Superior temporal gyrus (tissue), 1 donor: Measurements from ENCODE around the gene SLC35F6.

ENCODE experiments used
- DNase-seq: peaks from one replicate; pipeline ENCODE4 v3.0.0-alpha.2; 2016; ENCODE audit errors: extremely low spot score

The SLC35F6 gene, protein sequence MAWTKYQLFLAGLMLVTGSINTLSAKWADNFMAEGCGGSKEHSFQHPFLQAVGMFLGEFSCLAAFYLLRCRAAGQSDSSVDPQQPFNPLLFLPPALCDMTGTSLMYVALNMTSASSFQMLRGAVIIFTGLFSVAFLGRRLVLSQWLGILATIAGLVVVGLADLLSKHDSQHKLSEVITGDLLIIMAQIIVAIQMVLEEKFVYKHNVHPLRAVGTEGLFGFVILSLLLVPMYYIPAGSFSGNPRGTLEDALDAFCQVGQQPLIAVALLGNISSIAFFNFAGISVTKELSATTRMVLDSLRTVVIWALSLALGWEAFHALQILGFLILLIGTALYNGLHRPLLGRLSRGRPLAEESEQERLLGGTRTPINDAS

DNA sequence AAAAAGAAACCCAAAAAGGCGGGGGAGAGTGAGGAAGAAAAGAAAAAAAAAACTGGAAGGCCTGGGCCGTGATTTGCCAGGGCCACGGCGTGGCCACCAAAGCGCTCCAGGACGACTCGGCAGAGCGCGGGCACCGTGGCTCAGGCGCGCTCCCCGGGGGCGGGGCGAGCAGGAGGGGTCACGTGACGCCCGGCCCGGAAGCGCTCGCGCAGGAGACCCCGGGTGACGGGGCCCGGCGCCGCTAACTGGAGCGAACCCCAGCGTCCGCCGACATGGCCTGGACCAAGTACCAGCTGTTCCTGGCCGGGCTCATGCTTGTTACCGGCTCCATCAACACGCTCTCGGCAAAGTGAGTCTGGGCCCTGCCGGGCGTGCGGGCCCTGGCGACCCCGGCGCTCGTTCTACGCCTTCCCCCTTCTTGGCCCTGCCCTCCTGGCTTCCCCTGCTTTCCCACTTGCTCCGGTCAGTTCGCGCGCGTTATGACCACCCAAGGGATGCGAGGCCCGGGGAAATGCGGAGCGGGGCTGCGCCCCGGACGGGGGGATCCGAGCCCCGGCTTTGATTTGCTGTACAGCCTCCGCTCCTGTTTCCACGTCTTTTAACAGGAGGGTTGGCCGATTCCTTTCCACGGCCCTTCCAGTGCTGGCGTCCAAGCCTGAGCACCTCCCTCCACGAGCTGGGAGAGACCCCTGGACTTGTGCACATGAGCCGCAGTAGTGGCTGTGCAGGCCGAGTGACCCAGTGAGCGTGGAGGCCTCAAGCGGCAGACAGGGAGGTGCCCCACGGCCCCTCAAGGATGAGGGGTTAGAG, at the start of gene SLC35F6:
TSS of gene SLC35F6 (plus strand) at position 207 of the 810 bp plus-strand sequence. CDS start at position 273, 66 bp downstream.
- DNase-seq: peak; percentile 84

DNA sequence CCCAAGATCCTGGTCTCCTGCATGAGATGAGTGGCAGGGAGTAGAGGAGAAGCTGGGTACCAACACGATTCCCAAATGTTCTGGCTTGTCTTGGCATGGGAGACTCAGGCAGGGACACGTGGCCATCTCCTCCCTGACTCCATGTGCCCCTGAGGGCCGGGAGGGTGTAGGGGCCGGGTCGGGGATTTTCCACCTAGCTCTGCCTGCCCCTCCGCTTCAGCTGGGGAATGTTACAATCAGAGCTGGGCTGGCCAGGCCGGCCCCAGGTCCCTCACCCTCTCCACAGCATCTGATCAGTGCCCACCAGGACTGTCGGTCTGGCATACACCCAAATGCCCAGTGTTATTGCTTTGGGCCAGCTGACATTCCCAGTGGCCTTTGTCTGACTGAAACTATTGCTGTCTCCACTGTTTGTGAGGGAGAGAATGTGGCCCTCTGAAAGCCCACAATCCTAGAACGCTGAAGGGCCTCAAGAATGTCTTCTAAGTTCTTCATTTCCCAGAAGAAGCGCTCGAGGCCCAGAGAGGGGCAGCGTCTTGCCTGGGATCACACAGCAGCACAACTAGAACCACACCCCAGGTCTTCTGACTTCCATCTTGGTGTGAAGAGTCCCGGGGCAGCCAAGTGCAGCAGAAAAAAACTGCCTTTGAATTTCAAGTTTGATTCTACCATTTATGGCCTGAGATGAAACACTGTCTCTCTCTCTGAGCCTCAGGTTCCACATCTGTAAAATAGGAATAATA, 48.4 kb upstream of the SLC35F6 start:
- DNase-seq: no peak

DNA sequence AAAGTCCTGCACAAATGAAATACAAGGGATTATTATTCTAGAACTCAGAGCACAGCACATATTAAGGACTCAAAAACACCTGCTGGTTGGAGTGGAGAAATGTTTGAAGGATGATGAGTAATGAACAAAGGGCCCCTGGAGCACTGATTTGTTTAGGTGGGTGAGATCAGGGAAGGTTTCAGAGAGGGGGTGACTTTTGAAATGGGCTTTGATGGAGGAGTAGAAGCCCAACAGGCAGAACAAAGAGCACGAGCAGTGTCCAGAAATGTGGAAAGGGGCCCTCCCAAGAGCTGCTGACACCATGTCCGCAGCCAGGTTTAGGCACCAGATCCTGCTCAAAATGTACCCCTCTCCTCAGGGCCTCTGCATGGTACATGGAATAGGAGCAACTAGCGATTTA, 47.7 kb upstream of the SLC35F6 start:
- DNase-seq: no peak

DNA sequence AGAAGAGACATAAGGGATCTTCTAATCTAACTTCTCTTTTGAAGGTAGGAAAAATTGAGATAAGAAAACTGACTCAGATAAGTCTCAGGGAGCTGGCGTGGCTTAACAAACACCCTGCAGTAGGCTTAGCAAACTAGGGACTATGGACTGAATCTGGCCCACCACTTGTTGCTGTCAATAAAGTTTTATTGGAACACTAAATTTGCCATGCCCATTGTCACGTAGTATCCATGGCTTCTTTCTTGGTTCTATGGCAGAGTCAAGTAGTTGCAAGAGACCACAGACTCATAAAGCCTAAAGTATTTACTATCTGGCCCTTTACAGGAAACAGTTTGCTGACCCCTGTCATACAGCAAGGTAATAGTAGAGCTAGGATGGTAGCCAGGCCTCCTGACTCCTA, 47.3 kb upstream of the SLC35F6 start:
- no peak for DNase-seq

DNA sequence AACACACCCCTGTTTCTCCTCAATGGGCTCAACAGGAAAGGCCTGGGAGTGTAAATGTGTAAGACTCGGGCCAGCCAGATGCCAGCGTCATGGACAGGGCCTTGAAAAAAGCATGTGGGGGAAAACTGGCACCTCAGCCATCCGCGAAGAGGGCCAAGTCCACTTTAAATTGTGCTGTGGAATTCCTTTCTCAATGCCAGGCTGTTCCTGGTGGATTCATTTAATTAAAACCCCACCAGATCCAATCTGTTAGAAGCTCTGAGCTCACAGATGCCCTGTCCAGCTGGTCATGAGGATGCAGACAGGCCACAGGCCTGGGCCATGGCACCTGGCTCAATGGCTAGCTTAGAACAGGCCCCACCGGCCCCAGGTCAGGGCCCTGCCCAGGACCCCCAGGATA, 46.7 kb upstream of the SLC35F6 start:
- no peak for DNase-seq

DNA sequence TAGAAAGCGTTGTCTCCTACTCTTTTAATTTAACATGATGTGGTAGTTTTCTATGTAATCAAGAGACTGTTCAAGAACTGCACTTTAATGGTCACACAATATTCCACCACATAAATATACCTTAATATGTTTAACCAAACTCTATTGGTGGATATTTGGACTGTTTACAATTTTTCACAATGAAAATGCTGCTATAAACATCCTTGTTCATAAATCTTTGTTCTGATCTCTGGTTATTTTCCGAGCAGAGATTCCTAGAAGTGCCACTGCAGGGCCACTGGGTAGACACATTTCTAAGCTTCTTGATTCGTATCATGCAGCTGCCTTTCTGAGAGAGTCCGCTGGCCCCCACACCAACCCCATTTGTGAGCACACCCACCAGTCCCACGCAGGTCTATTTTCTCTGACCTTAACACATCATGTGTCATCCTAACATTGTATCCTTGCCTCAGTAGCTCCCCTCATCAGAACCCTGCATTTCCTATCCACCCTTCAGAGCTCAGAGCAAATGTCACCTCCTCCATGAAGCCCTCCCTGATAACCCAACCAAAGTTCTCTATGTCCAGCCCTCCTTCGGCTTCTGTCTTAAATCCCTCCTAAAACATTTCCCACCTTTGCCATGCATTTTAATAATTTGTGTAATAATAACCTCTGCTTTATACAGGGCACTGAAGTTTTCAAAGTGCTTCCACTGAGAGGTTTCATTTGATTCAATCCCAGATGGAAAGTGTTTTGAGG, 45.0 kb upstream of the SLC35F6 start:
- DNase-seq: no peak

DNA sequence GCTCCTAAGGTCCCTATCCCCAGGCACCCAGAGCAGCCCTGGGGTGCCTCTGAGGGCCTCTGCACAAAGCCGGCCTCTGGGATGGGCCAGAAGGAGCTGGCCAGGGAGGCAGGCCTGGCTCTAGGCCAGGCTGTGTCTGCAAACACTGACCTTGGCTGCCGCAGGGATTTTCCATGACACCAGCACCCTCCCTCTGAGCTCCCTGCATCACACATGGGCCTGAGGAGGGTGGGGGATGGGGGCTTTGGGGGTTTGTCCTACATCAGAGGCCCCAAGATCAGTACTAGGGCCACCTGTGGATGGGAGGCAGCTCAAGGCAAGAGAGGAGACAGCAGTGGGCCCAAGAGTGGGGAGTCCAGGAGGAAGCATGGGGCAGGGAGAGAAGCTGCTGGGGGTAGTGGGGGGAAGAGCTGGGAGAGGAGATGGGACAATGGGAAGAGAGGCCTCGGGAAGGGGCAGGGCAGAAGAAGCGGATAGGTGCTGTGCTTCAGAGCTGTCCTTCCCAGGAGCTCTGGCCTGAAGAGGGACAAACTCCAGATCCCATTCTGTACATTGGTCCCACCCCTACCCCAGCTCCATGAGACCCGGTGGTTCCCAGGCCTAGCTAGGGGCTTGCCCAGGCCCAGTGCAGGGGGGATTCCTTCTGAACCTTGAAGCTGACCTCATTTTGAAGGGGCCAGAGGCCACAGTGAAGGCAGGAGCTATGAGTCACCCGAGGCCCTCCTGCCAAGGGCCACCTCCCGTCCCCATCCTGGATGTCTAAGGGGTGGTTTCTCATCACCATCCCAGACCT, 43.6 kb upstream of the SLC35F6 start:
- no peak for DNase-seq

DNA sequence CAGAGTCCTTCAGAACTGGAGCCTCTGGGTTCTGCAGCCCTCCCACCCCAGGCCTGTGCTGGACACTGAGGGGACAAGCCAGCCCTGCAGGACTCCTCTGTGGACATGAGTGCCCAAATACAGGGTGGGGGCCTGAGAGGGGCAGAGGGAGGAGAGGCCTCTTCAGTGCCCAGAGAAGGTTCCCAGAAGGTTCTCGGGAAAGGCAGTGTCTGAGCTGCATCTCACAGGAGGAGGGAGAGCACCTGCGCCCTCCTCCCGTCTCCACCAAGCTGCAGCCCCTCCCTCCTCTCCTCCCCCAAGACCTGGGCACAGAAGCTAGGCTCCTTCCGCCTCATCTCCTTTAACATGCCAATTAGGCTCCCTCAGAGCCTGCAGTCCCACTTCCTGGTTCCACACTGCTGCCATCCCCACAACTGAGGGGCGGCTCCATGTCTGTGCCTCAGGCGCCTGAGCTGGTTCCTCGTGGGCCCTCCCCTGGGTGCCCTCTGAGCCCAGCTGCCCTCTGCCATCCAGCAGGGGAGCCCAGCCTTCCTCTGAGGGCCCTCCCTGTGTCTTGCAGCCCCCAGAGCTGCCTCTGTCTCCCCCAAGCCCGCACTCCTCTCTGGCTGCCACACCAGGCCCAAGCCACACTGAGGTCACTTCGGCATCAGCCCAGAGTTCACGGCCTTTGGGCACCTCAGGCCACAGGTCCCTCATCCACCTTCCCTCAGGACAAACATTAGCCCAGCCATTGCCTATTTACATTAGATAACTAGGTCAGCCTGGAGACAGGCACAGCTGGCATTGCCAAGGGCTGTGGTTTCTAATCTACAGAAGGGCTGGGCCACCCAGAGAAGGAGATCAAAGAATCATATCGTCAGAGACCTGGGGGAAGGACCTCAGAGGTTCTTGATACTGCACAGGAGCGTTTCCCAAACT, 42.7 kb upstream of the SLC35F6 start:
- DNase-seq: no peak

DNA sequence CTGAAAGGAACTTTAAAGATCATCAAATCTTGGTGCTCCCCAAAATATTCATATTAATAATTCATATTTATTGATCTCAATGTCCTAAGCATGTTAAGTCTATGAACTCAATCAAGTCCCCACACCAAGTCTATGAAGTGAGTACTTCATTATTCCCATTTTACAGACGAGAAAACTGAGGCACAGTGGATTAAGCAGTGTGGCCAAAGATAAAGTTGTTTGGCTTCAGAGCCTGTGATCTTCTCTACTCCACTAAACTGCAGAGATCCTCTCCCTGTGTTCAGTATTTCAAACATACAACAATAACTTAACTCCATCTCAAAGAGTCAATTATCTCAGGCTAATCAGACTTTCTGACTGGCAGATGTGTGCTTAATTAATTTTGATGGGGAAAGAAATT, 41.8 kb upstream of the SLC35F6 start:
- no peak for DNase-seq

DNA sequence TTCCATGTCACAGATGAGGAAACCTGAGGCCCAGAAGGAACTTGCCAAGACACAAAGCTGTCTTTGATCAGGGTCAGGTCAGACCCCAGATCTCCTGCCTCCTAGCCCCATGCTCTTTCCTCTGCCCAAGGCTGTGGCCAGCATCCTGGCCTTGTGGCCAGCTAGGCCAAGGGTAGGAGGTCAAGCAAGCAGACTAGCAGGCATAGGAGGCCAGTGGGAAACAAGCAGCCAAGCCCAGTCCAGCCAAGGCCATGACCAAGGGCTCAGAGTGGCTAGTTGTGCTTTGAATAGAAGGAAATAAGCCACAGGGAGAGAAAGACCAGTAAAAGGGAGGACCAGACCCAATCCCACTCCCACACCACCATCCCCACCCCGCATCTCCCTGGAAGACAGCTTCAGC, 41.2 kb upstream of the SLC35F6 start:
- no peak for DNase-seq

DNA sequence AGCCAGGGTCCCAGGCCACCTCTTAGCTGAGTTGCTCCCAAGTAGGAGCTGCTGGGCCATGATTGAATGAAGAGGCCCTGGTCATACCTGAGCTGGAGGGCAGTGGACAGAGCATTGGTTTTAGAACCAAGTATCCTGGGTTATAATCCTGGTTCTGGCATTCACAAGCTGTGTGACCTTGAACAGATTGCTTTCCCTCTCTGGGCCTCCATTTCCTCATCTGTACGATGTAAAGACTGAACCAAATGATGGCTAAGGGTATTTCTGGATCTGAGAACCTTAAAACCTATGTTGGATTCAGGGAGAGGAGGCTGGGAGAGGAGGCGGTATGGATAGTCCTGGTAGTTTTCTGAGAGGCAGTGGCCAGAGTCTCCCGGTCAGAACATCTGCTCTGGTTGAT, 40.6 kb upstream of the SLC35F6 start:
- no peak for DNase-seq

DNA sequence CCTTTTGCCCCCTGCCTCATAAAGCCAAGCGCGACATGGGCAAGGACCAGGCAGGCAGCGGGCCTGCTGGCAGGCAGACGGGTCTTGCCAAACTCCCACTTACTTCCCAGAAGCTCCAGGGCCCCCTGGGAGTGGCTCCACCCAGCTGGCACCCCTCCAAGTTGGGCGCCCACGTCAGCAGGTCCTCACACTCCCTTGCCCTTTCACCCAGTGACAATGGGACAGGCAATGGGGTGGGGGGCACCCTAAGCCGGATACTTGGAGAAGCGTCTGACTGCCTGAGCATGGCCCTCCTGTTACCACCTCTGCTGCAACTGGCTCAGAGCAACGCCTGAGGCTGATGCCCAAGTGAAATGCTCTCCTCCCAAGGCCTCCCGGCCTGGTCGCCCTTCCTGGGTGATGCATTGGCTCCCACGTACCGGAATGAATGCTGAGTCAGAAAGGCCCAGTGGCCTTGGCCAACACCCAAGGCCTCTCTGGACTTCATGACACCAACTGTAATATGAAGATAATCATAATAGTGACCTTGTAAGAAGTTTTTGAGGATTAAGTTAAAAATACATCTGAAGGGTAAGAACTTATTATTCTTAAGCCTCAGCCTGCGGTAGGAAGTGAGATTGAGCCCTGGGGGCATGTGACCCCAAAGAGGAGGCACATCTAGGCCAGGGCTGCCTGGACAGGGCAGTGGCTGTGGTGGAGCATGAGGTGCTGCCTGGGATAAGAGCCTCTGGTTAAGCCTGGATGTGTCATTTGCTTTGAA, 39.9 kb upstream of the SLC35F6 start:
- DNase-seq: no peak

DNA sequence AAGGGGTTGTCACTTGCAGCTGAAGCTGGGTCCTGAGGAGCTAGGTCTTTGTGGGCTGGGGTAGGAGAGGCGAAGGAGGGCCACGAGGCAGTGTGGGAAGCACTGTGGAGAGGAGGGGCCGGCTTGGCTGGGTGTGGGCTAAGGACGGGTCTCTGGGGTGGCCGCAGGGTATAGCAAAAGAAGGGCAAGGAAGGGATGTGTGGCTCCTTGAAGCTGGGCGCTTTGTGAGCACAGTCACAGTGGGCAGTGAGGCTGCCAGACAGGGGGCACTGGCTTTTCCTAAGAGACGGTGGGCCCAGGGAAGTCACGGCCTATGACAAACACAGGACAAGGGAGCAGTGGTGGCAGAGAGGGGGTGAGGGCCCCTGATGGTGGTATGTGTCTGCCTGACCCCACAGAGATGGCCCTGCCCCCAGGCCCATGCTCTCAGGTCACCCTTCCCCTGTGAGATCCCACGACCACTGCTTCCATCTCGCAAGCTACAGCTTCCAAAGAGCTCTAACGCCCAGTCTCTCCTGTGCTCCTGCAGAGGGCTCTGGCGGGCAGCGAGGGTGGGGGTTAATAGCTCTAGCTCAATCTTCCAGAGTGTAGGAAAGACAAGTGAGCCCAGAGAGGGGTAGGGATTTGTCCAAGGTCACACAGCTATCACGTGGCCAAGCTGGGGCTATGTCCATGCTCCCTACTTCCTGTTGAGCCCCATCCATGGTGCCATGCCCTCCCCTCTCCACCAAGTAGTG, 39.1 kb upstream of the SLC35F6 start:
- DNase-seq: no peak

DNA sequence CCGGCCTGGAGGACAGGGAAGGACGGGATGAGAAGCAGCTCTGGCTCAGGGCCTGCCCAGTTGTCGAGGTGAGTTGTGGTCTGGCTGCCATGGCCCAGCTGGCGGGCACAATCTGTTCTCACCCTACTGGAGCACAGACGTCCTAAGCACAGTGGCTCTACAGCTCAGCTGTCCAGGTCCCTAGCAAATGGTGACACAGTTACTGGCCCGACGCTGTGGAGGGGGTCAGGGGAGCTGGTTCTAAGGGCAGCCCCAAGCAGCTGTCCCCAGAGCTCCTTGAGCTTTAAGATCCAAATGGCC, 38.6 kb upstream of the SLC35F6 start:
- DNase-seq: no peak

DNA sequence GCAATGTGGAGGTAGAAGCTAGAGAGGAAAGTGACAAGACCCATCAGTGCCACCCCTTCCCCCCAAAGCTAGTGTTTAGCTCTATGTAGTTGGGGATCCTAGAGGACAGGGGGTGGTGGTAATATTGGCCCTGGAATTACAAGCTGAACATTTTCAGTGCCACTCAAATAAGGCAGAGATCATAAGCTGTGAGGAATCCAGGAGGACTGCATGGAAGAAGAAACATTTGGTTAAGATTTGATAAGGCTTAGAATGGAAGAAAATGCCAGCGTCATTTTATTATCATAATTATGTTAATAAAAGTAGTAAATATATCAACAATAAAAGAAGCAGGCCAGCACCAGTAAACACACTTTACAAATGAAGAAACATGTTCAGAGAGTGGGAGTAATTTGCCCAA, 37.9 kb upstream of the SLC35F6 start:
- no peak for DNase-seq

DNA sequence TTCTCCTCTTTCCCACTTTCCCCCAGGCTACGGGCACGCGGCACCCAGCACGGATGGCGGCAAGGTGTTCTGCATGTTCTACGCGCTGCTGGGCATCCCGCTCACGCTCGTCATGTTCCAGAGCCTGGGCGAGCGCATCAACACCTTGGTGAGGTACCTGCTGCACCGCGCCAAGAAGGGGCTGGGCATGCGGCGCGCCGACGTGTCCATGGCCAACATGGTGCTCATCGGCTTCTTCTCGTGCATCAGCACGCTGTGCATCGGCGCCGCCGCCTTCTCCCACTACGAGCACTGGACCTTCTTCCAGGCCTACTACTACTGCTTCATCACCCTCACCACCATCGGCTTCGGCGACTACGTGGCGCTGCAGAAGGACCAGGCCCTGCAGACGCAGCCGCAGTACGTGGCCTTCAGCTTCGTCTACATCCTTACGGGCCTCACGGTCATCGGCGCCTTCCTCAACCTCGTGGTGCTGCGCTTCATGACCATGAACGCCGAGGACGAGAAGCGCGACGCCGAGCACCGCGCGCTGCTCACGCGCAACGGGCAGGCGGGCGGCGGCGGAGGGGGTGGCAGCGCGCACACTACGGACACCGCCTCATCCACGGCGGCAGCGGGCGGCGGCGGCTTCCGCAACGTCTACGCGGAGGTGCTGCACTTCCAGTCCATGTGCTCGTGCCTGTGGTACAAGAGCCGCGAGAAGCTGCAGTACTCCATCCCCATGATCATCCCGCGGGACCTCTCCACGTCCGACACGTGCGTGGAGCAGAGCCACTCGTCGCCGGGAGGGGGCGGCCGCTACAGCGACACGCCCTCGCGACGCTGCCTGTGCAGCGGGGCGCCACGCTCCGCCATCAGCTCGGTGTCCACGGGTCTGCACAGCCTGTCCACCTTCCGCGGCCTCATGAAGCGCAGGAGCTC, 36.2 kb upstream of the SLC35F6 start:
- DNase-seq: no peak

DNA sequence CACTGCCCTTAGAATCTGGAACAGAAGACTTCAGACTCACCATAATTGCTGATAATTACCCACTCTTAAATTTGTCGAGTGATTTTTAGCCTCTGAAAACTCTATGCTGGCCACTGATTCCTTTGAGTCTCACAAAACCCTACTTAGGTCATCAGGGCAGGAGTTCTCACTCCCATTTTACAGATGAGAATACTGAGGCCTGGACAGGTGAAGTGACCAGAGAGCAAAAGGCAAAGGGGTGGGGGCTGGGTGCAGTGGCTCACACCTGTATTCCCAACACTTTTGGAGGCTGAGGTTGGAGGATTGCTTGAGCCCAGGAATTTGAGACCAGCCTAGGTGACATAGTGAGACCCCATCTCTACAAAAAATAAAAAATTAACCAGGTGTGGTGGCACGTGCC, 34.8 kb upstream of the SLC35F6 start:
- DNase-seq: no peak
